Fibroblast of villous mesenchyme (primary cell): ENCODE results near the gene RFC4. TPM values are rescaled to one million over a fixed set of nuclear protein-coding genes. Genes with fewer than 3 reads are reported as not detected.
A peak's percentile ranks its signal among the peaks of the same experiment; 100 is the strongest.

Experiments
- DNase-seq: peaks from one replicate; pipeline ENCODE4 v3.0.0-alpha.2; 2010; ENCODE audit warnings: low read depth
- H3K4me3 ChIP-seq: 2 replicates; pipeline ENCODE4 v1.5.1; 2011; ENCODE audit warnings: low read depth, mild to moderate bottlenecking, low read length
- total RNA-seq: library from RNA; depleted of rRNA; stranded (reverse); fragments of >200 nt; gene quantifications from 2 replicates; pipeline ENCODE4 v1.2.3, GENCODE V29; 2012
- TF ChIP-seq, protein P1 (sequence below): IDR thresholded peaks from 2 replicates; pipeline ENCODE4 v1.5.1; 2012; ENCODE audit warnings: low read depth, mild to moderate bottlenecking, low read length; ENCODE audit not compliant: insufficient read depth

The RFC4 gene
- total RNA-seq, 1 donor, result 25.5 TPM

DNA sequence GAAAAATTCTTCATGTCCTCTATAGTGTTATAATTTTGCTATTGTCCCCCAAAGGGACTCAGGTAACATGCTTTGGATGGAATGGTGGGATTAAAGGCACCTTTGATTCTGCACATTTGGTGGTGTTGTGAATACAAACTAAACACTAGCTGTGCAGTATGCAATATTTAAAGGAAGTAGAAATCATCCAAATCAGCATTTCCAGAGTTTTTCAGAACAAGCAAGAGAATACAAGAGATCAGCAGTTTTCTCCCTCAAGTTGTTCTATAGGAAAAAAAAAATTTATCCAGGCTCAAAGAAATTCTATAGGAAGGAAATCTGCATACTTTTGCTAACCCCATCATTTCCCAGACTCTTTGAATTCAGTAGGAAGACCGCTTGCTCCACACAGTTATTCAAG, 26.0 kb upstream of the RFC4 start:
- TF ChIP-seq, protein P1, sequence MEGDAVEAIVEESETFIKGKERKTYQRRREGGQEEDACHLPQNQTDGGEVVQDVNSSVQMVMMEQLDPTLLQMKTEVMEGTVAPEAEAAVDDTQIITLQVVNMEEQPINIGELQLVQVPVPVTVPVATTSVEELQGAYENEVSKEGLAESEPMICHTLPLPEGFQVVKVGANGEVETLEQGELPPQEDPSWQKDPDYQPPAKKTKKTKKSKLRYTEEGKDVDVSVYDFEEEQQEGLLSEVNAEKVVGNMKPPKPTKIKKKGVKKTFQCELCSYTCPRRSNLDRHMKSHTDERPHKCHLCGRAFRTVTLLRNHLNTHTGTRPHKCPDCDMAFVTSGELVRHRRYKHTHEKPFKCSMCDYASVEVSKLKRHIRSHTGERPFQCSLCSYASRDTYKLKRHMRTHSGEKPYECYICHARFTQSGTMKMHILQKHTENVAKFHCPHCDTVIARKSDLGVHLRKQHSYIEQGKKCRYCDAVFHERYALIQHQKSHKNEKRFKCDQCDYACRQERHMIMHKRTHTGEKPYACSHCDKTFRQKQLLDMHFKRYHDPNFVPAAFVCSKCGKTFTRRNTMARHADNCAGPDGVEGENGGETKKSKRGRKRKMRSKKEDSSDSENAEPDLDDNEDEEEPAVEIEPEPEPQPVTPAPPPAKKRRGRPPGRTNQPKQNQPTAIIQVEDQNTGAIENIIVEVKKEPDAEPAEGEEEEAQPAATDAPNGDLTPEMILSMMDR, result no peak
- no peak overlapping the region for H3K4me3 ChIP-seq
- DNase-seq, result no peak

DNA sequence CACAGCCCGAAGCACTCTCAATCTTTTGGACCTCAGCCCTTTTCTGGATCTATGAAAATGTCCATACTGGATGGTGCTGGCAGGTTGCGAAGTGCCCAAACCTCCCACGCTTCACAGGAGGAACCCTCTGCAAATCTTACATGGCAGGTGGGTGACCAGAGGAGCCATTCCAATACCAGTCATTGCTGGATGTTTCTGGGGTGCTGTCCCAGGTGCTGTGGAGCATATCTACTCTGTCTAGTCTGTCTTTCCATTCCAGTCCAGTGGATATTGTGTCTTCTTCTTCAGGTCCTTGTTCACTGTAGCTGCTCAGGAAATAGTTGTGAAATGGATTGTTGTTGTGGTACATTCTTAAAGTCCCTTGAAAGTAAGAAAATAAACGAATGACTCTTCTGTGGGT, 25.5 kb upstream of the RFC4 start:
- no peak overlapping the region for H3K4me3 ChIP-seq
- TF ChIP-seq, protein P1, result no peak
- DNase-seq, result no peak

DNA sequence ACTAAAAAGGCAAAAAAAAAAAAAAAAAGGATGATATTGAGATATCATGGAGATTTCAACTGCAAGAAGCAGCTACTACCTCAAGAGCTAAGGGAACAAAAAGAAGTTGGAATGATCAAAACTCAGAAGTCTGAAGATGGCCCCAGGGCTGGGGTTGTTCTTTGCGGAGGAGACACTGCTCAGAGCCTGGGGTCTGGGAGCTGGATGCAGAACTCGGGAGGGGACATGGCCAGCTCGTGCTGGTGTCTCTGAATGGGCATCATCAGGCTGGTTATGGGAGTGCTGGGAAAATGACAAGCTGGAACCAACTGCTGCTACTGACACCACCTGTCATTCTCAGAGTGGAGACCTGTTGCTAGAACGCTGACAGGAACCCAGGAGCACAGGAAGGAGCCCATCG, 22.1 kb upstream of the RFC4 start:
- no peak for DNase-seq
- TF ChIP-seq, protein P1, result no peak
- H3K4me3 ChIP-seq, result no peak overlapping the region

DNA sequence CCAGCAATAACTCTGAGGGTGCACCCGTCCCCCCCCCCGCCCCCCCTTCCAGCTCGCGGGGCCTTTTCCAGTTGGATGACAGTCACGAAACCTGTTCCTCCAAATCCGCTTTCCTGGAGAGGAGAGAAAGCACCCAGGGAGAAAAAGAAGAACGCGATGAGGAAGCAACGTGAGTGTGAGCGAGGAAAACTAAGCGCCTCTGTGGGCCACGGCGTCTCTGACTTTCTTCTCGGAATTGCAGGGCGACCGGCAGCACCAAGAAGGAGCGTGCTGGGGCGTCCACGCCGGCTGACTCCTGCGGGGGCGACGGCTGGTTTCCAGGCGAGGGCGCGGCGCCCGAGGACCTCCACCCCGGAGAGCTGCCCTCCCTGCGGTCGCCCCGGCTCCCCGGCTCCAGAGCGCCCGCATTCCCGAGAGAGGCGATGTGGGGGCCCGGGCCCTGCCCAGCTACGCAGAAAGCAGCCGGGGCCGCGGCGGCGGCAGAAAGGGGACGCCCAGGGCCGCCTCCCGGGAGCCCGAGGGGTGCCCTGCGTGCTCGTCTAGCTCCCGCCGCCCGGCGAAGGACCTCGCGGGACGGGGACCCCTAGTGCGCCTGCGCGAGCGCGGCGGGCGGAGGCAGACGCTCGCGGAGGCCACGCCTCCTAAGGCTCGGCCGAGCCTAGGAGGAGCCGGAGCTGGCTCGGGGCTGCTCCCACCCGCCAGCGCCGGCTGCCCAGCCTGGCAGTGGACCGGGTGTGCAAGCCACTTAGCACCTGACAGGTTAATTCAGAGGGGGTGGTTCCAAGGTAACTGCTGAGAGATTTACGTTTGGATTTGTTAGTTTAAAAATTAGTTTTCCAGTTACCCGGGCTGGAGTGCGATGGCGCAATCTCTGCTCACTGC, 20.9 kb upstream of the RFC4 start:
- DNase-seq, result peak; percentile 74
- peak overlapping the region; percentile 64 for H3K4me3 ChIP-seq
- TF ChIP-seq, protein P1, result no peak

DNA sequence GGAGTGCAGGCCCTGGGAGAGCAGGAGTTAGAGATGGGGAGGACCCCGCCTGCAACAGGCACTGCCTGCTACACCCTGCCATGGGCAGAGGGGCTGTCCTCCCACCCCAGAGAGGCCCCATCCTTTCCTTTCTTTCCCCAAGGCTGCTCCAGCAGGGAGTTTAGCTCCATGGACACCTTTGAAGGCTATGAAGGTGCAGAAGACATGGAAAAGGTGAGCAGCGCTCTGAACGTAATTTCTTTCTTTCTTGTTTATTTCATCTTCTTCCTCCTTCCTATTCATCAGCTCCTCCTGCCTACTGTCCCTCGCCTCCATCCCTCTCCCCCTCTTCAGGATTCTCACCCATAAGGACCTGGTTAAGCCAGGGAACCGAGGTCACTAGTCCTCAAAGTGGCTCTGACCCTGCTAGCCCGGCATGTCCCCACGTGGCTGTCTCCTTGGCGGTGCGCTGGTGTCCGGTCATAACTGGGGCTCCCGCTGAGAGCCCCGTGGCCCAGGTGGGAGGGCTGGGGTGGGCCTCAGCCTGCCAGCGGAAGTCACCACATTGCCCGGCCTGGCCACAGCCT, 20.2 kb upstream of the RFC4 start:
- TF ChIP-seq, protein P1, result no peak
- peak overlapping the region; percentile 64 for H3K4me3 ChIP-seq
- DNase-seq, result no peak

DNA sequence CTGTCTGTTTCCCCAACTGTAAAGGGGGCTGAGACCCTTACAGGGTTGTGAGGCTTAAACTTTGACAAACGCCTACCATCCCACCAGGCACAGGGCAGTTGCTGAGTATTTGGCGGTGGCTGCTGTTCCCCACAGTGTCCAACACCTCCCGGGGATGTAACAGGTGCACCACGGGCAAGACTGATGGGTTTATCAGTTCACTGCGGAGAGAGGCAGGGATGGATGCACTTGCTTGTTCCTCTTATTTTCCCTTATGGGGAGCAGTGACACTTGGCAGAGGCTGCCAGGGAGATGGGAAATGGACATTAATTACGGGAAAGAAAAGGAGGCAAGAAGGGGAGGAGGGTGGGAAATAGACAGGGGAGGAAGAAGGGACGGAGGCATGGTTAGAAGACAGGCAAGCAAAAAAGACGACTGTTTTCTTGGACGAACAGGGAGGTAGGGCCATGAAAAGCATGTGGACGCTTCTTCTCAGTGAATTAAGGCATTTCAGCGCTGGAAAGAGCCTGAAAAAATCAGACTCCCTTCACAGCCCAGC, 19.7 kb upstream of the RFC4 start:
- DNase-seq, result no peak
- TF ChIP-seq, protein P1, result no peak
- H3K4me3 ChIP-seq, result no peak overlapping the region
